Skin of body (tissue), 2 donors: ENCODE results near the gene KLB. TPM values are rescaled to one million over a fixed set of nuclear protein-coding genes. Genes with fewer than 3 reads are reported as not detected.
A peak's percentile ranks its signal among the peaks of the same experiment; 100 is the strongest.
"Not testable (repeated sequence)": the region's sequence is repeated elsewhere in the genome, so short reads cannot be mapped to it uniquely, and the experiment has no call there.

ENCODE experiments used
- DNase-seq: peaks from one replicate; lab custom pipeline; 2025; lab: John Stamatoyannopoulos, UW
- total RNA-seq: library from RNA; depleted of rRNA; stranded (reverse); fragments of >200 nt; gene quantifications from one replicate; pipeline ENCODE4 v1.2.3, GENCODE V29; 2014

The KLB gene
- total RNA-seq = 6.4 TPM

- peak; percentile 39 for DNase-seq
Observed at GRCh38 chr4:39406763-39407583, at the start of gene KLB. TSS of gene KLB (plus strand) at chr4:39406930. CDS start at chr4:39406950, 20 bp downstream.

DNA sequence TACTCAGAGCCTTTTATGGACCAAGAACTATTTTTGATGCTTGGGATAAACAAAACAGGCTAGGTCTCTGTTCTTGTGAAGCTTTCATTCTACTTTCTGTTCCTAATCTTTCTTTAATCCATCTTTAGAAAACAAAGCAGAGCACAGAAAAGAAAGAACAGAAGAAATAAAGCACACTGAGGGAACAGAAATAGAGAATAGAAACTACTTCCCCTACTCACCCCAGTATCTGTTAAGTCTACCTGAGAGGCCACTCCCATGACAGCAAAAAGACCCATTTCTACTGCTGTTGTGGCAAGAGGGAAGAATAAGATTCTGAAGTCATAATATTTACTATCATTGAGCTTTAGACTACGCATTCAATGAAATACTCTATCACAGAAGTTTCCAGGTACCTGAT lies 49.7 kb upstream of the KLB start:
- DNase-seq = no peak

GRCh38 chr4:39360611-39361010 lies 46.1 kb upstream of the KLB start:
- not testable (repeated sequence) for DNase-seq

DNA sequence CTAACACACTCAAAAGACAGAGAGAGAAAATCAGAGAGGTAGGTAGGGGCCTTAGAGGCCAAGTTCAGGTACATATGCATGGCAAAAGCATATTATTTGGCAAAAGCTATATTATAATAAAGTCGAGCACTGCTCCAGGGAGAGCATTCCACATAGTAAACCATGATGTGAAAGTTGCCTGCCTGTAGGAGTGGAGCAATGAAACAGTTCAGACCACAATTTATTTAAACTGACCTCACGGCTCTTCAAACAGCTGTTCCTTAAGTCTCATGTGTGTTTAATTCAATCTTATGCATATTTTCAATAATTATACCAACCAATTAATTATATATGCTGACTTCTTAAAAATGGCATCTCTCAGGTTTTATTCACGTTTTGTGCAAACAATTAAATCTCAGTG lies 43.9 kb upstream of the KLB start:
- no peak for DNase-seq

GRCh38 chr4:39363773-39364393 lies 42.8 kb upstream of the KLB start:
- no peak for DNase-seq

DNA sequence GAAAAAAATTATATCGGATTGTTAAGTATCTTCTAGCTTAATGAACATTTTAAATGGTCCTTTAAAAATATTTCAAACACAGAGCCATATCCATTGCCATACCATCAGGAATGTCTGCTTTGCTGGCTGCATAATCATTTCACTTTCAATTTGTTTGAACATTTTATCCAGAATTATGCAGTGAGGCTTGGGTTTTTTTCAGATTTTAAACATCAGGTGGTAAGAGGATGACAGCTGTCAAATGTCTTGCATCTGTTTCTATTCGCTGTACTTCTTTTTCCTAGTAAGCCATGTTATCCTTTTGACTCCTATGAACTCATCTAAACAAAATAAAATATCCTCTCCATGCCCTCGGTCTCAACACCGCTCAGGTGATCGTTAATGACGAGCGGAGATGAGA lies 41.4 kb upstream of the KLB start:
- DNase-seq = no peak

- peak; percentile 73 for DNase-seq
Observed at GRCh38 chr4:39365830-39366771, 40.6 kb upstream of the KLB start, which contains the start of gene RFC1. TSS of gene RFC1 (minus strand) at chr4:39366362. CDS start at chr4:39366241, 121 bp downstream.

- DNase-seq = no peak
Observed at GRCh38 chr4:39367166-39367565, 39.6 kb upstream of the KLB start.

- no peak for DNase-seq
Observed at GRCh38 chr4:39369301-39369700, 37.4 kb upstream of the KLB start.

DNA sequence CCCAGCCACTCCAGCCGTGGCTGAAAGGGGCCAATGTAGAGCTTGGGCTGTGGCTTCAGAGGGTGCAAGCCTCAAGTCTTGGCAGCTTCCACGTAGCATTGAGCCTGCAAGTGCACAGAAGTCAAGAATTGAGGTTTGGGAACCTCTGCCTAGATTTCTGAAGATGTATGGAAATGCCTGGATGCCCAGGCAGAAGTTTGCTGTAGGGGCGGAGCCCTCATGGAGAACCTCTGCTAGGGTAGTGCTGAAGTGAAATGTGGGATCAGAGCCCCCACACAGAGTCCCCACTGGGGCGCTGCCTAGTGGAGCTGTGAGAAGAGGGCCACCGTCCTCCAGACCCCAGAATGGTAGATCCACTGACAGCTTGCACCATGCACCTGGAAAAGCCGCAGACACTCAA lies 35.5 kb upstream of the KLB start:
- DNase-seq = not testable (repeated sequence)

- no peak for DNase-seq
Observed at GRCh38 chr4:39375478-39375877, 31.3 kb upstream of the KLB start.

GRCh38 chr4:39383690-39384089 lies 23.0 kb upstream of the KLB start:
- no peak for DNase-seq

GRCh38 chr4:39384563-39384962 lies 22.2 kb upstream of the KLB start:
- DNase-seq = no peak

DNA sequence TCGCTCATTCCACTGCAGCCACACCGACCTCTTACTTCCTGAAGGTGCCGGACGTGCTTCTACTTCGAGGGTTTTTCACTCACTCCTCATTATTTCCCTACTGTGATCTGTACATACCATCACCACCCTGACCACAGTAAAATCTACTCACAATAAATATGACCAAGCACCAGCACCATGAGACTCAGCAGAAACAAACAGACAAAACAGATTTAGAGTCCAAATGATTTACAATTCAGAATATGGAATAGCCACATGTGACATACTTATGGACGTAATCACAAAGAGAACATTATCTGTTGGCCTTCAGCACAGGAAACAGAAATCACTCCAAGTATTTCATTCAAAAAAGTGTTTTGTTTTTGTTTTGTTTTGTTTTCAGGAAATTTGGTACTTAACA lies 16.1 kb upstream of the KLB start:
- no peak for DNase-seq

DNA sequence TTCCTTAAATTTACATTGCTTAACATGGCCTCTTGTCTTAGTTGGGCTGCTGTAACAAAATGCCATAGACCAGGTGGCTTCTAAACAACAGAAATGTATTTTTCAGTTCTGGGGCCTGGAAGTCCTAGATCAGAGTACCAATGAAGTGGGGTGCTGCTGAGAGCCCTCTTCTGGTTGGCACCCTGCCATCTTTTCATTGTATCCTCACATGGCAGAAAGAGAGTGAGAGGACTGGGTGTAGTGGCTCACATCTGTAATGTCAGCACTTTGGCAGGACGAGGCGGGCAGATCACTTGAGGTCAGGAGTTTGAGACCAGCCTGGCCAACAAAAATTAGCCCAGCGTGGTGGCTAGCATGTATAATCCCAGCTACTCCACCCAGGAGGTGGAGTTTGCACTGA lies 12.0 kb upstream of the KLB start:
- DNase-seq = no peak

DNA sequence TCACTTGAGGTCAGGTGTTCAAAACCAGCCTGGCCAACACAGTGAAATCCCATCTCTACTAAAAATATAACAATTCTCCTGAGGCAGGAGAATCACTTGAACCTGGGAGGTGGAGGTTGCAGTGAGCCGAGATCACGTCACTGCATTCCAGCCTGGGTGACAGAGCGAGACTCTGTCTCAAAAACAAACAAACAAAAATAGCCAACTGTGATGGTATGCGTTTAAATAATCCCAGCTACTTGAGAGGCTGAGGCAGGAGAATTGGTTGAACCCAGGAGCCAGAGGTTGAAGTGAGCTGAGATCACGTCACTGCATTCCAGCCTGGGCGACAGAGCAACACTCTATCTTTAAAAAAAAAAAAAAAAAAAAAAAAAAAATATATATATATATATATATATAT lies 5.1 kb upstream of the KLB start:
- DNase-seq = not testable (repeated sequence)

- DNase-seq = no peak
Observed at GRCh38 chr4:39407584-39407885, 805 bp downstream of the KLB start.

DNA sequence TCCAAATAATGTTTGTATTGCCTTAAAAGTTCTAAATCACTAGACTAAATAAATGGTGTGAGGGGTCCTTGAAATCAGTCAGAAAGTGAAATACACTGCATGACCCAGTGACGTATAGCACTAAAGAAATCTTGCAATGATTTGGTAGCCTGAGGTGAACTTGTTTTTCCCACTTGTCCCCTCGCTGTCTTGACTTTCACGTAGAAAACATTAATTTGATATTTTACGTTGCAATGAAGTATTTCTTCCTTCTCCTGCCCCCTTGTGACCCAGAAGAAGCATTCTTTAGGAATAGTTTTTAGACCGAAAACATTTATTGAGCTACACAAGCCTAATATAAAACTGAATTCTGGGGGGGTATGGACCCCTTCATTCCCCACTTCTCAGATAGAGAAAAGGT lies 3.7 kb downstream of the KLB start:
- DNase-seq = no peak

DNA sequence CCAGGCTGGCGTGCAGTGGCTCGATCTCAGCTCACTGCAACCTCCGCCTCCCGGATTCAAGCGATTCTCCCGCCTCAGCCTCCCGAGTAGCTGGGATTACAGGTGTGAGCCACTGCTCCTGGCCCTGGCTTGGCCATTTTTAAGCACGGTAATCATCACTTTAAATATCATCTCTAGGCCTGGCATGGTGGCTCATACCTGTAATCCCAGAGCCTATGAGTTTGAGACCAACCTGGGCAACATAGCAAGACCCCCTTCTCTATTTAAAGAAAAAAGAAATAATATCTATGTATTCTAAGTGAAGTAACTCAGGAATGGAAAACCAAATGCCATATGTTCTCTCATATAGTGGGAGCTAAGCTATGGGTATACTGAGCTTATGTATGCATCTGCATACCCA lies 4.8 kb downstream of the KLB start:
- DNase-seq = not testable (repeated sequence)

DNA sequence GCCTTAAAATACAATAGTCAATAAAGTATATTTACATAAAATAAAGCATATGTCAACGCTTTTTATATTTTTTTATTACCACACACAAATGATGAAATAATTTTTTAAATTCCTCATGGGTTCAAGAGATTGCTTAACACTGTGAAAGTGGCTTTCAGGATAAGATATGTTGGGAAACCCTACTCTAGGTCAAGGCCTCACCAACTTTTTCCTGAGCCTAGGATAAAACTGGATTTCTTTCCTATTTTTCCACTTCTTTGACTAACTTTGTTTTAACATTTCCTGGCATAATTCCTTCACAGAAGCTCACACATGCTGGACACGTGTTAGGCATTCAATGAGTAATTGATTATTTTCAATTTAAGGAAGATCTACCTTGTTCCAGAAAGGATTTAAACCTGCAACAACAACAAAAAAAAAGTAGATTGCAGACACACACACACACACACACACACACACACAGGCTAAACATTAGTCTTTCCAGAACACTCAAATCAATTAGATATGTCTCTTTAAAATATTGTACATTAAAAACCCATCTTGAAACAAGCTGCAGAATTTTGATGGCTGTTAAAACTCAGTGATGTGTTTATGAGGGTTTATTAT lies 9.1 kb downstream of the KLB start:
- no peak for DNase-seq

GRCh38 chr4:39422247-39422646 lies 15.5 kb downstream of the KLB start:
- no peak for DNase-seq

- DNase-seq = not testable (repeated sequence)
Observed at GRCh38 chr4:39425297-39425696, 18.6 kb downstream of the KLB start.
